GM21367 (cell line): ENCODE measurements around the gene CDC37L1.
A peak's percentile ranks its signal among the peaks of the same experiment; 100 is the strongest.

Experiments used
- ATAC-seq: cut with Tn5 transposase; IDR thresholded peaks from one replicate; pipeline ENCODE4 v1.9.1; 2021; ENCODE audit not compliant: unreplicated experiment

CDC37L1 gene

GRCh38 chr9:4713849-4714248 lies 34.5 kb downstream of the CDC37L1 start:
- no peak for ATAC-seq

- ATAC-seq = no peak
These were observed 35.1 kb downstream of the CDC37L1 start for GRCh38 chr9:4714266-4715016.

GRCh38 chr9:4716163-4716562 lies 36.8 kb downstream of the CDC37L1 start:
- no peak for ATAC-seq

- no peak for ATAC-seq
These were observed 38.4 kb downstream of the CDC37L1 start for GRCh38 chr9:4717815-4718214.

GRCh38 chr9:4718911-4719310 lies 39.5 kb downstream of the CDC37L1 start:
- ATAC-seq = no peak

GRCh38 chr9:4721736-4722135 lies 42.4 kb downstream of the CDC37L1 start:
- ATAC-seq = no peak

GRCh38 chr9:4725706-4726442 lies 46.5 kb downstream of the CDC37L1 start:
- no peak for ATAC-seq

- no peak for ATAC-seq
These were observed 48.2 kb downstream of the CDC37L1 start for GRCh38 chr9:4727593-4727992.

GRCh38 chr9:4732890-4733289 lies 53.5 kb downstream of the CDC37L1 start:
- no peak for ATAC-seq

- ATAC-seq = no peak
These were observed 54.8 kb downstream of the CDC37L1 start for GRCh38 chr9:4734150-4734549.

- ATAC-seq = no peak
These were observed 59.7 kb downstream of the CDC37L1 start for GRCh38 chr9:4738866-4739586.

GRCh38 chr9:4739587-4740387 lies 60.4 kb downstream of the CDC37L1 start:
- ATAC-seq = no peak

- no peak for ATAC-seq
These were observed 60.9 kb downstream of the CDC37L1 start for GRCh38 chr9:4740388-4740637.

GRCh38 chr9:4740638-4741364 lies 61.4 kb downstream of the CDC37L1 start, which contains the start of gene AK3:
Gene AK3, minus strand, starts transcription at chr9:4741202. Its CDS starts 115 bp downstream, at chr9:4741087.
- ATAC-seq = peak; percentile 83

- ATAC-seq = no peak
These were observed 62.2 kb downstream of the CDC37L1 start for GRCh38 chr9:4741365-4742089.

GRCh38 chr9:4742246-4742645 lies 62.9 kb downstream of the CDC37L1 start:
- ATAC-seq = no peak

- ATAC-seq = no peak
These were observed 63.9 kb downstream of the CDC37L1 start for GRCh38 chr9:4743131-4743875.

- ATAC-seq = no peak
These were observed 67.1 kb downstream of the CDC37L1 start for GRCh38 chr9:4746278-4747030.
